HEK293 (cell line): ENCODE results near the gene SNX7.

Source experiments
- CTCF ChIA-PET: fragments of 350-600 bp; formaldehyde crosslinking; extraction: SDS; loops from one replicate; lab custom pipeline; 2021; ENCODE audit warnings: antibody characterized with exemption; lab: Yijun Ruan, JAX
- POLR2A ChIA-PET: fragments of 300-600 bp; formaldehyde crosslinking; extraction: SDS; loops from one replicate; lab custom pipeline; 2020; ENCODE audit warnings: antibody characterized with exemption, inconsistent platforms; lab: Yijun Ruan, JAX
- H3K27ac ChIP-seq: fragments of 200-500 bp; sonication (Bioruptor generic); 2 replicates; pipeline ENCODE4 v1.5.1; 2014; ENCODE audit warnings: low read depth, low read length, control low read depth, inconsistent platforms; ENCODE audit errors: extremely low read depth
- H3K36me3 ChIP-seq, 2 experiments: fragments of 200-500 bp in 1 of 2; sonication (Bioruptor generic) in 1 of 2; 1 replicate in 1 of 2; 2 replicates in 1 of 2; pipeline ENCODE4 v1.5.1; 2014 to 2017; ENCODE audit warnings: inconsistent platforms in 2 of 2, low read length in 2 of 2; ENCODE audit not compliant: control insufficient read depth in 2 of 2, insufficient read depth in 1 of 2
- H3K4me1 ChIP-seq: fragments of 200-500 bp; sonication (Bioruptor generic); 2 replicates; pipeline ENCODE4 v1.5.1; 2014; ENCODE audit warnings: mild to moderate bottlenecking, low read length, inconsistent platforms; ENCODE audit not compliant: control insufficient read depth, insufficient read depth
- H3K4me3 ChIP-seq: 2 replicates; pipeline ENCODE4 v1.5.1; 2011; ENCODE audit warnings: low read depth, mild to moderate bottlenecking, control low read depth, low read length, moderate library complexity
- H3K9me3 ChIP-seq: fragments of 200-500 bp; sonication (Bioruptor generic); 2 replicates; pipeline ENCODE4 v1.5.1; 2014; ENCODE audit warnings: low read depth, low read length, inconsistent platforms; ENCODE audit not compliant: control insufficient read depth, insufficient read depth
- GLI2 ChIP-seq: fragments of 450-650 bp; formaldehyde crosslinking; IDR thresholded peaks from 2 replicates; pipeline ENCODE4; 2017; ENCODE audit warnings: missing biosample characterization, missing genetic modification characterization, low read depth, borderline replicate concordance
- HOXD13 ChIP-seq: sonication (generic); formaldehyde crosslinking; IDR thresholded peaks from 2 replicates; pipeline ENCODE4 v1.8.0; 2022; ENCODE audit warnings: missing genetic modification reagents, borderline replicate concordance
- SP2 ChIP-seq: fragments of 450-650 bp; formaldehyde crosslinking; IDR thresholded peaks from 2 replicates; pipeline ENCODE4 v1.5.1; 2016; ENCODE audit warnings: missing biosample characterization, missing genetic modification characterization
- ZFHX2 ChIP-seq: fragments of 450-650 bp; formaldehyde crosslinking; conservative IDR thresholded peaks from 2 replicates; pipeline ENCODE4 v1.5.1; 2016; ENCODE audit warnings: missing biosample characterization, missing genetic modification characterization
- ZNF10 ChIP-seq: fragments of 450-650 bp; formaldehyde crosslinking; IDR thresholded peaks from 2 replicates; pipeline ENCODE4 v1.5.1; 2017; ENCODE audit warnings: missing biosample characterization, missing genetic modification characterization
- ZNF114 ChIP-seq: fragments of 450-650 bp; formaldehyde crosslinking; IDR thresholded peaks from 2 replicates; pipeline ENCODE4 v1.5.0; 2017; ENCODE audit warnings: missing biosample characterization, missing genetic modification characterization
- ZNF175 ChIP-seq: fragments of 450-650 bp; formaldehyde crosslinking; IDR thresholded peaks from 2 replicates; pipeline ENCODE4 v1.5.1; 2016; ENCODE audit warnings: missing biosample characterization, missing genetic modification characterization
- ZNF335 ChIP-seq: fragments of 450-650 bp; formaldehyde crosslinking; conservative IDR thresholded peaks from 2 replicates; pipeline ENCODE4 v1.5.1; 2016; ENCODE audit warnings: missing biosample characterization, missing genetic modification characterization
- ZNF366 ChIP-seq: fragments of 450-650 bp; formaldehyde crosslinking; conservative IDR thresholded peaks from 2 replicates; pipeline ENCODE4 v1.5.1; 2016; ENCODE audit warnings: missing biosample characterization, missing genetic modification characterization
- ZNF433 ChIP-seq: fragments of 450-650 bp; formaldehyde crosslinking; IDR thresholded peaks from 2 replicates; pipeline ENCODE4 v1.5.1; 2016; ENCODE audit warnings: missing biosample characterization, missing genetic modification characterization, low read depth
- ZNF621 ChIP-seq: fragments of 450-650 bp; formaldehyde crosslinking; IDR thresholded peaks from 2 replicates; pipeline ENCODE4 v1.5.1; 2017; ENCODE audit warnings: missing biosample characterization, missing genetic modification characterization
- ZNF624 ChIP-seq: fragments of 450-650 bp; formaldehyde crosslinking; IDR thresholded peaks from 2 replicates; pipeline ENCODE4 v1.5.1; 2017; ENCODE audit warnings: missing biosample characterization, missing genetic modification characterization
- ZNF670 ChIP-seq: fragments of 450-650 bp; formaldehyde crosslinking; IDR thresholded peaks from 2 replicates; pipeline ENCODE4 v1.5.1; 2016; ENCODE audit warnings: missing biosample characterization, missing genetic modification characterization, low read depth
- ZNF837 ChIP-seq: fragments of 450-650 bp; formaldehyde crosslinking; IDR thresholded peaks from 2 replicates; pipeline ENCODE4 v1.5.1; 2016; ENCODE audit warnings: missing biosample characterization, missing genetic modification characterization
- TF ChIP-seq, protein P1 (sequence below): fragments of 450-650 bp; formaldehyde crosslinking; IDR thresholded peaks from 2 replicates; pipeline ENCODE4 v1.5.1; 2016; ENCODE audit warnings: missing biosample characterization, missing genetic modification characterization, borderline replicate concordance
- TF ChIP-seq, protein P2 (sequence below): fragments of 450-650 bp; formaldehyde crosslinking; IDR thresholded peaks from 2 replicates; pipeline ENCODE4 v1.5.1; 2016; ENCODE audit warnings: missing biosample characterization, missing genetic modification characterization
- TF ChIP-seq, protein P3 (sequence below): IDR thresholded peaks from 2 replicates; pipeline ENCODE4 v1.6.1; 2011; ENCODE audit warnings: mild to moderate bottlenecking, low read depth, low read length, borderline replicate concordance
- TF ChIP-seq, protein P4 (sequence below): fragments of 450-650 bp; formaldehyde crosslinking; IDR thresholded peaks from 2 replicates; pipeline ENCODE4 v1.5.1; 2016; ENCODE audit warnings: missing biosample characterization, missing genetic modification characterization

Gene SNX7

DNA sequence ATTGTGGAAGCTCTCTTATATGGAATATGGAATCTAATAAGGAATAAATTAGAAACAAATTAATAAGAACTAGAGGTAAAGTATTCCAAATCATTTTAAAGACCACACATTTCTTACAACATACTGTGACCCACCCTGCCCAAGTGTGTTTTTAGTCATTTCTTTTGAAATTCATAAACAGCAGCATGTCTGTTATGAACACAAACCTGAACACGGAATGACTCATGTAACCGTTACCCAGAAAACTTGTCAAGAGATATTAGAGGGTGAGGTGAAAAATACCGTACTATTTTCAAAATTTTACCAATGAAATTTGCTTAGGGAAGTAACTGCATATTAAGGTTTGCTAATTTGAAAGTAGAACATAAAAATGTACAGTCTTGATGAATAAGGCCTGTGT lies 48.4 kb downstream of the SNX7 start:
- POLR2A ChIA-PET = no interaction called here
- Histone ChIP-seq H3K9me3 (no peaks in the 10 kb centered on the region), H3K36me3 (peaks cover 0 to 4% of the 10 kb centered on the region in 2 experiments; a peak in 1 of 3 replicates), H3K4me3 (no peak overlapping the region), H3K4me1 (no peaks in the 10 kb centered on the region), H3K27ac (no peak overlapping the region)
- CTCF ChIA-PET = interaction anchor here (0.7 kb wide), 1 partner anchor 85 kb away, joined by 3 read pairs; no protein-coding TSS in a partner anchor
- TF ChIP-seq, protein P1, sequence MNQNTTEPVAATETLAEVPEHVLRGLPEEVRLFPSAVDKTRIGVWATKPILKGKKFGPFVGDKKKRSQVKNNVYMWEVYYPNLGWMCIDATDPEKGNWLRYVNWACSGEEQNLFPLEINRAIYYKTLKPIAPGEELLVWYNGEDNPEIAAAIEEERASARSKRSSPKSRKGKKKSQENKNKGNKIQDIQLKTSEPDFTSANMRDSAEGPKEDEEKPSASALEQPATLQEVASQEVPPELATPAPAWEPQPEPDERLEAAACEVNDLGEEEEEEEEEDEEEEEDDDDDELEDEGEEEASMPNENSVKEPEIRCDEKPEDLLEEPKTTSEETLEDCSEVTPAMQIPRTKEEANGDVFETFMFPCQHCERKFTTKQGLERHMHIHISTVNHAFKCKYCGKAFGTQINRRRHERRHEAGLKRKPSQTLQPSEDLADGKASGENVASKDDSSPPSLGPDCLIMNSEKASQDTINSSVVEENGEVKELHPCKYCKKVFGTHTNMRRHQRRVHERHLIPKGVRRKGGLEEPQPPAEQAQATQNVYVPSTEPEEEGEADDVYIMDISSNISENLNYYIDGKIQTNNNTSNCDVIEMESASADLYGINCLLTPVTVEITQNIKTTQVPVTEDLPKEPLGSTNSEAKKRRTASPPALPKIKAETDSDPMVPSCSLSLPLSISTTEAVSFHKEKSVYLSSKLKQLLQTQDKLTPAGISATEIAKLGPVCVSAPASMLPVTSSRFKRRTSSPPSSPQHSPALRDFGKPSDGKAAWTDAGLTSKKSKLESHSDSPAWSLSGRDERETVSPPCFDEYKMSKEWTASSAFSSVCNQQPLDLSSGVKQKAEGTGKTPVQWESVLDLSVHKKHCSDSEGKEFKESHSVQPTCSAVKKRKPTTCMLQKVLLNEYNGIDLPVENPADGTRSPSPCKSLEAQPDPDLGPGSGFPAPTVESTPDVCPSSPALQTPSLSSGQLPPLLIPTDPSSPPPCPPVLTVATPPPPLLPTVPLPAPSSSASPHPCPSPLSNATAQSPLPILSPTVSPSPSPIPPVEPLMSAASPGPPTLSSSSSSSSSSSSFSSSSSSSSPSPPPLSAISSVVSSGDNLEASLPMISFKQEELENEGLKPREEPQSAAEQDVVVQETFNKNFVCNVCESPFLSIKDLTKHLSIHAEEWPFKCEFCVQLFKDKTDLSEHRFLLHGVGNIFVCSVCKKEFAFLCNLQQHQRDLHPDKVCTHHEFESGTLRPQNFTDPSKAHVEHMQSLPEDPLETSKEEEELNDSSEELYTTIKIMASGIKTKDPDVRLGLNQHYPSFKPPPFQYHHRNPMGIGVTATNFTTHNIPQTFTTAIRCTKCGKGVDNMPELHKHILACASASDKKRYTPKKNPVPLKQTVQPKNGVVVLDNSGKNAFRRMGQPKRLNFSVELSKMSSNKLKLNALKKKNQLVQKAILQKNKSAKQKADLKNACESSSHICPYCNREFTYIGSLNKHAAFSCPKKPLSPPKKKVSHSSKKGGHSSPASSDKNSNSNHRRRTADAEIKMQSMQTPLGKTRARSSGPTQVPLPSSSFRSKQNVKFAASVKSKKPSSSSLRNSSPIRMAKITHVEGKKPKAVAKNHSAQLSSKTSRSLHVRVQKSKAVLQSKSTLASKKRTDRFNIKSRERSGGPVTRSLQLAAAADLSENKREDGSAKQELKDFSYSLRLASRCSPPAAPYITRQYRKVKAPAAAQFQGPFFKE (tag by site-specific recombination) = no peak
- TF ChIP-seq, protein P2, sequence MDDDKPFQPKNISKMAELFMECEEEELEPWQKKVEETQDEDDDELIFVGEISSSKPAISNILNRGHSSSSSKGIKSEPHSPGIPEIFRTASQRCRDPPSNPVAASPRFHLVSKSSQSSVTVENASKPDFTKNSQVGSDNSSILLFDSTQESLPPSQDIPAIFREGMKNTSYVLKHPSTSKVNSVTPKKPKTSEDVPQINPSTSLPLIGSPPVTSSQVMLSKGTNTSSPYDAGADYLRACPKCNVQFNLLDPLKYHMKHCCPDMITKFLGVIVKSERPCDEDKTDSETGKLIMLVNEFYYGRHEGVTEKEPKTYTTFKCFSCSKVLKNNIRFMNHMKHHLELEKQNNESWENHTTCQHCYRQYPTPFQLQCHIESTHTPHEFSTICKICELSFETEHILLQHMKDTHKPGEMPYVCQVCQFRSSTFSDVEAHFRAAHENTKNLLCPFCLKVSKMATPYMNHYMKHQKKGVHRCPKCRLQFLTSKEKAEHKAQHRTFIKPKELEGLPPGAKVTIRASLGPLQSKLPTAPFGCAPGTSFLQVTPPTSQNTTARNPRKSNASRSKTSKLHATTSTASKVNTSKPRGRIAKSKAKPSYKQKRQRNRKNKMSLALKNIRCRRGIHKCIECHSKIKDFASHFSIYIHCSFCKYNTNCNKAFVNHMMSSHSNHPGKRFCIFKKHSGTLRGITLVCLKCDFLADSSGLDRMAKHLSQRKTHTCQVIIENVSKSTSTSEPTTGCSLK (tag by site-specific recombination) = no peak
- TF ChIP-seq SP2 (tag by site-specific recombination) = no peak
- TF ChIP-seq ZNF175 (tag by site-specific recombination) = no peak
- TF ChIP-seq, protein P3, sequence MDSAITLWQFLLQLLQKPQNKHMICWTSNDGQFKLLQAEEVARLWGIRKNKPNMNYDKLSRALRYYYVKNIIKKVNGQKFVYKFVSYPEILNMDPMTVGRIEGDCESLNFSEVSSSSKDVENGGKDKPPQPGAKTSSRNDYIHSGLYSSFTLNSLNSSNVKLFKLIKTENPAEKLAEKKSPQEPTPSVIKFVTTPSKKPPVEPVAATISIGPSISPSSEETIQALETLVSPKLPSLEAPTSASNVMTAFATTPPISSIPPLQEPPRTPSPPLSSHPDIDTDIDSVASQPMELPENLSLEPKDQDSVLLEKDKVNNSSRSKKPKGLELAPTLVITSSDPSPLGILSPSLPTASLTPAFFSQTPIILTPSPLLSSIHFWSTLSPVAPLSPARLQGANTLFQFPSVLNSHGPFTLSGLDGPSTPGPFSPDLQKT = no peak
- TF ChIP-seq, all 188 proteins: peak for 0

DNA sequence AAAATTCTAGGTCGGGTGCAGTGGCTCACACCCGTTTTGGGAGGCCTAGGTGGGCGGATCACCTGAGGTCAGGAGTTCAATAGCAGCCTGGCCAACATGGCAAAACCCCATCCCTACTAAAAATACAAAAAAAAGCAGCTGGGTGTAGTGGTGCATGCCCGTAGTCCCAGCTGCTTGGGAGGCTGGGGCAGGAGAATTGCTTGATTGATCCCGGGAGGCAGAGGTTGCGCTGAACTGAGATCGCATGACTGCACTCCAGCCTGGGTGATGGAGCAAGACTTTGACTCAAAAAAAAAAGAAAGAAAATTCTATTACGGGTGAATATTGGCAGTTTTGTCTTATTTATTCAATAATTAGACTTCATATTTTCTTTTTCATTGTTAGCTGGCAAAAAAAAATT lies 62.1 kb downstream of the SNX7 start:
- CTCF ChIA-PET = no interaction called here
- Histone ChIP-seq H3K4me1 (no peaks in the 10 kb centered on the region), H3K9me3 (no peaks in the 10 kb centered on the region), H3K36me3 (no peaks in the 10 kb centered on the region), H3K4me3 (no peak overlapping the region), H3K27ac (no peak overlapping the region)
- TF ChIP-seq ZFHX2 (tag by site-specific recombination) = no peak
- TF ChIP-seq ZNF433 (tag by site-specific recombination) = no peak
- TF ChIP-seq ZNF621 = no peak
- no peak for TF ChIP-seq ZNF366 (tag by site-specific recombination)
- no peak for TF ChIP-seq ZNF837 (tag by site-specific recombination)
- TF ChIP-seq ZNF670 (tag by site-specific recombination) = no peak
- no peak for TF ChIP-seq ZNF10
- TF ChIP-seq HOXD13 (CRISPR knock-in tag) = no peak
- TF ChIP-seq ZNF624 = no peak
- TF ChIP-seq GLI2 (tag by site-specific recombination) = no peak
- no peak for TF ChIP-seq ZNF335 (tag by site-specific recombination)
- TF ChIP-seq, protein P4, sequence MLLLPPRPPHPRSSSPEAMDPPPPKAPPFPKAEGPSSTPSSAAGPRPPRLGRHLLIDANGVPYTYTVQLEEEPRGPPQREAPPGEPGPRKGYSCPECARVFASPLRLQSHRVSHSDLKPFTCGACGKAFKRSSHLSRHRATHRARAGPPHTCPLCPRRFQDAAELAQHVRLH (tag by site-specific recombination) = no peak
- no peak for TF ChIP-seq ZNF114 (tag by site-specific recombination)
- POLR2A ChIA-PET = no interaction called here
